Astrocyte (in vitro differentiated cells and primary cell): ENCODE data around the gene TSC2. TPM values are rescaled to one million over a fixed set of nuclear protein-coding genes. Genes with fewer than 3 reads are reported as not detected.

ENCODE experiments used
- DNase-seq: peaks from one replicate; pipeline ENCODE4 v3.0.0-alpha.2; 2010; ENCODE audit warnings: low read depth
- FAIRE-seq: peaks from 2 replicates; lab custom pipeline; 2011; peaks lifted over from hg19 to GRCh38; lab: Jason Lieb, UNC
- H2AFZ ChIP-seq: 2 replicates; pipeline ENCODE4 v1.6.0; 2012; ENCODE audit warnings: low read depth, low read length, inconsistent platforms
- H3K27ac ChIP-seq: 2 replicates; pipeline ENCODE4 v1.5.1; 2011; ENCODE audit warnings: low read depth, low read length, inconsistent platforms
- H3K27me3 ChIP-seq: 2 replicates; pipeline ENCODE4 v1.6.0; 2011; ENCODE audit warnings: low read length, inconsistent platforms; ENCODE audit not compliant: insufficient read depth
- H3K36me3 ChIP-seq: 2 replicates; pipeline ENCODE4 v1.5.1; 2011; ENCODE audit warnings: low read length, inconsistent platforms; ENCODE audit not compliant: insufficient read depth
- H3K4me1 ChIP-seq: 2 replicates; pipeline ENCODE4 v1.5.1; 2011; ENCODE audit warnings: low read length, inconsistent platforms; ENCODE audit not compliant: insufficient read depth
- H3K4me2 ChIP-seq: 2 replicates; pipeline ENCODE4 v1.6.0; 2012; ENCODE audit warnings: low read length, inconsistent platforms
- H3K4me3 ChIP-seq: 2 replicates; pipeline ENCODE4 v1.5.1; 2011; ENCODE audit warnings: low read depth, mild to moderate bottlenecking, low read length, inconsistent platforms; ENCODE audit not compliant: insufficient read depth
- H3K79me2 ChIP-seq: 2 replicates; pipeline ENCODE4 v1.6.0; 2012; ENCODE audit warnings: mild to moderate bottlenecking, low read length, inconsistent platforms; ENCODE audit not compliant: insufficient read depth
- H3K9ac ChIP-seq: 2 replicates; pipeline ENCODE4 v1.6.0; 2012; ENCODE audit warnings: mild to moderate bottlenecking, low read length, inconsistent platforms
- H3K9me3 ChIP-seq: 2 replicates; pipeline ENCODE4 v1.5.1; 2012; ENCODE audit warnings: low read depth, mild to moderate bottlenecking, low read length, inconsistent platforms; ENCODE audit not compliant: insufficient read depth
- H4K20me1 ChIP-seq: 2 replicates; pipeline ENCODE4 v1.6.0; 2012; ENCODE audit warnings: low read length, inconsistent platforms; ENCODE audit not compliant: insufficient read depth
- H3K27ac Mint-ChIP-seq: one replicate; pipeline ENCODE4 v1.8.0; 2021; ENCODE audit warnings: mild to moderate bottlenecking, mixed read lengths; ENCODE audit not compliant: unreplicated experiment
- H3K27me3 Mint-ChIP-seq: one replicate; pipeline ENCODE4 v1.8.0; 2021; ENCODE audit warnings: low read depth, mixed read lengths; ENCODE audit not compliant: unreplicated experiment
- H3K36me3 Mint-ChIP-seq: one replicate; pipeline ENCODE4 v1.8.0; 2021; ENCODE audit warnings: low read depth, mixed read lengths; ENCODE audit not compliant: unreplicated experiment
- H3K4me1 Mint-ChIP-seq: one replicate; pipeline ENCODE4 v1.8.0; 2021; ENCODE audit warnings: low read depth, mixed read lengths; ENCODE audit not compliant: unreplicated experiment
- H3K4me3 Mint-ChIP-seq: one replicate; pipeline ENCODE4 v1.8.0; 2021; ENCODE audit warnings: mild to moderate bottlenecking, moderate library complexity, mixed read lengths; ENCODE audit not compliant: unreplicated experiment
- H3K9me3 Mint-ChIP-seq: one replicate; pipeline ENCODE4 v1.8.0; 2021; ENCODE audit warnings: mild to moderate bottlenecking, mixed read lengths; ENCODE audit not compliant: unreplicated experiment
- CTCF ChIP-seq: IDR thresholded peaks from 2 replicates; pipeline ENCODE4 v1.5.1; 2011; ENCODE audit warnings: low read depth, mild to moderate bottlenecking, inconsistent platforms, low read length, moderate library complexity; ENCODE audit not compliant: insufficient read depth
- EZH2 ChIP-seq: IDR thresholded peaks from 2 replicates; pipeline ENCODE4 v1.6.1; 2012; ENCODE audit warnings: mild to moderate bottlenecking, low read length, inconsistent platforms; ENCODE audit not compliant: insufficient read depth
- total RNA-seq: library from RNA; stranded (reverse); gene quantifications from 2 replicates; pipeline ENCODE4 v1.2.1, GENCODE V29; 2021

Gene TSC2
- total RNA-seq, 1 donor from 2014 or later = 89.5 TPM

DNA sequence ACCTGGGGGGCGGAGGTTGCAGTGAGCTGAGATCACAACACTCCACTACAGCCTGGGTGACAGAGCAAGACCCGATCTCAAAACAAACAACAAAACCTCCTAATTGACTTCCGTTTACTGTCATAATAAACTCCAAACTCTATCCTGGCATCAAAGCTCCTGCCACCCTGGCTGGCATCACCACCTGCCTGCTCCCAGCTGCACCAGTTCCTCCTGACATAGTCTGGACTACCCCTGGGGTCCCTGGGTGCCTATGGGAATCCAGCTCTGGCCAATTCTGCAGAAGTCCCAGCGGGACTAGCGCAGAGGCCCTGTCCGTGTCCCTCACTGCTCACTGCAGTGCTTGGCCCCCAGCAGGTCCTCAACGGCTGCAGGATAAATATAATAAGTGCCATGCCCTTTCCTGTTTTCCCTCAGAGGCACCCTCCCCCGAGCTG lies 874 bp upstream of the TSC2 start:
- peaks cover 13% of the 10 kb centered on the region for H3K4me1 ChIP-seq
- H3K27me3 ChIP-seq = no peaks in the 10 kb centered on the region
- Mint-ChIP-seq H3K4me1 (peaks cover 6% of the 10 kb centered on the region), H3K4me3 (peak overlapping the region; percentile 92), H3K9me3 (no peaks in the 10 kb centered on the region), H3K27me3 (no peaks in the 10 kb centered on the region), H3K36me3 (peaks cover 6% of the 10 kb centered on the region), H3K27ac (peak overlapping the region; percentile 58)
- no peaks in the 10 kb centered on the region for H3K36me3 ChIP-seq
- peak overlapping the region; percentile 76 for H3K4me3 ChIP-seq
- no peak for TF ChIP-seq EZH2
- peak overlapping the region; percentile 81 for H2AFZ ChIP-seq
- no peak overlapping the region for H3K27ac ChIP-seq
- H3K9me3 ChIP-seq = no peaks in the 10 kb centered on the region
- H3K4me2 ChIP-seq = peak overlapping the region; percentile 95
- H3K79me2 ChIP-seq = peaks cover 15% of the 10 kb centered on the region
- H4K20me1 ChIP-seq = peaks cover 3% of the 10 kb centered on the region
- no peak for DNase-seq
- peak overlapping the region; percentile 79 for H3K9ac ChIP-seq
- FAIRE-seq = no peak

GRCh38 chr16:2048116-2048543 lies 345 bp downstream of the TSC2 start:
- peak overlapping the region; percentile 79 for H3K9ac ChIP-seq
- no peak for TF ChIP-seq CTCF
- TF ChIP-seq EZH2 = no peak
- DNase-seq = no peak
- H3K4me1 Mint-ChIP-seq = peaks cover 6% of the 10 kb centered on the region
- peak overlapping the region; percentile 65 for H2AFZ ChIP-seq
- peaks cover 15% of the 10 kb centered on the region for H3K79me2 ChIP-seq
- no peaks in the 10 kb centered on the region for H3K27me3 ChIP-seq
- no peaks in the 10 kb centered on the region for H3K36me3 ChIP-seq
- H3K4me1 ChIP-seq = peaks cover 13% of the 10 kb centered on the region
- peak overlapping the region; percentile 95 for H3K4me3 Mint-ChIP-seq
- no peaks in the 10 kb centered on the region for H3K27me3 Mint-ChIP-seq
- no peaks in the 10 kb centered on the region for H3K9me3 Mint-ChIP-seq
- H4K20me1 ChIP-seq = peaks cover 3% of the 10 kb centered on the region
- peak overlapping the region; percentile 95 for H3K4me2 ChIP-seq
- H3K27ac Mint-ChIP-seq = peak overlapping the region; percentile 77
- peaks cover 9% of the 10 kb centered on the region for H3K36me3 Mint-ChIP-seq
- H3K4me3 ChIP-seq = peak overlapping the region; percentile 76
- H3K9me3 ChIP-seq = no peaks in the 10 kb centered on the region
- no peak overlapping the region for H3K27ac ChIP-seq
- FAIRE-seq = no peak

- Histone ChIP-seq H3K4me3 (no peak overlapping the region), H3K27me3 (no peaks in the 10 kb centered on the region), H2AFZ (no peak overlapping the region), H3K4me1 (peaks cover 8% of the 10 kb centered on the region), H3K4me2 (no peak overlapping the region), H3K9me3 (no peaks in the 10 kb centered on the region), H3K27ac (no peak overlapping the region), H4K20me1 (peaks cover 21% of the 10 kb centered on the region), H3K36me3 (peaks cover 6% of the 10 kb centered on the region), H3K9ac (no peak overlapping the region), H3K79me2 (peaks cover 11% of the 10 kb centered on the region)
- DNase-seq (no peak), FAIRE-seq (no peak)
- Mint-ChIP-seq H3K9me3 (no peaks in the 10 kb centered on the region), H3K27me3 (no peaks in the 10 kb centered on the region), H3K36me3 (peaks cover 15% of the 10 kb centered on the region), H3K4me3 (no peak overlapping the region), H3K27ac (no peak overlapping the region), H3K4me1 (peaks cover 4% of the 10 kb centered on the region)
- TF ChIP-seq CTCF (no peak), EZH2 (no peak)
Measured at GRCh38 chr16:2053211-2053610, 5.4 kb downstream of the TSC2 start.
